ENCODE data around the gene ZNF93.
"Not testable (repeated sequence)": the region's sequence is repeated elsewhere in the genome, so short reads cannot be mapped to it uniquely, and the experiment has no call there.

ZNF93 gene

DNA sequence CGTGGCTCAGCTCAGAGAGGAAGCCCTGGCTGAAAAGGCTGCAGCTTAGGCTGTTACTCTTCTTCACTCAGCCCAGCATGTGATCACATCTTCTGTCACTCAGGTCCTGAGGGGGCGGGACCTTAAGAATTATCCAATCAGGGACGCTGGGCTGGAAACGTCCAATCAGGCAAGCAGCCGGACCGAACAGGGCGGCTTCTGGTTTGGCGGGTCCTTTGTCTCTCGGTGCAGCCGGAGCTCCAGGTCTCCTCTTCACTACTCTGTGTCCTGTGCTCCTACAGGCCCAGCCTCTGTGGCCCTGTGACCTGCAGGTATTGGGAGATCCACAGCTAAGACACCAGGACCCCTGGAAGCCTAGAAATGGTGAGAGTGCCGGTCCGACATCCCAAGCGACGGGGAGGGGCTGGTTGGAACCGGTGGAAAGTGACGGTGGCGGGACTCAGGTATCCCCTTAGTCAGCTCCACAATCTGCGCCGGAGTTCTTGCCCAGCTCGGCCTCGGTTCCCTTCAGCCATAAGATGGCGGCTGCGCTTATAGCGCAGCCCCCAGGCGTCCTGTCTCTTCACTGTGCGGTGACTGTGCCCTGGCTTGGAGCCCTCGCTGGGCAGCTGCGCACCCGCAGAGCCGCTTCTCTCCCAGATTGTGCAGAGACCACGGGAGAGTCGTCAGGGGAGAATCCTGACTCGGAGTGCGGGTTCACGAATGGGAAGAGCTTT is at the start of gene ZNF93:
Gene ZNF93 (plus strand): TSS at position 218 of the 716 bp plus-strand sequence. CDS start 143 bp downstream, at position 361.
- peak; percentile 67 to 79 for DNase-seq (ENCODE audit: low read depth in 1 of 2, low spot score in 1 of 2)

DNA sequence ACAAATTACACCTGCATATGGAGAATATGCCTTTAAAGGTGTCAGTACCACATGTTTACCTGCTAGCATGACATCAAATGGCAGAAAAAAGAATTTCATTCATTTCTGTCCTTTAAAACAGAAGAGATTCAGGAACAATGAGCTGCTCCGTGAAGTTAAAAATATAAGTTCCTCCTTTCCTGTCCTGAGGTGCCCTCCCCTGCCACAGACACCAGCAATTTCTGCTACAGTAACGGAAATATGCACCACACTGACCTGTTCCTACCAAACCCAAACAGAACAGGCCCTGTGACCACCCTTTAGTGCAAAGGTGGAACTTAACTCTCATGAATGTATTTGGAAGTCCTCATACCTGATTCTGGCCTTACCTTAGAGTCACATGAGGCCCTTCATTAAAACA is 49.0 kb upstream of the ZNF93 start:
- not testable (repeated sequence) for DNase-seq (ENCODE audit: low read depth in 1 of 2, low spot score in 1 of 2)

DNA sequence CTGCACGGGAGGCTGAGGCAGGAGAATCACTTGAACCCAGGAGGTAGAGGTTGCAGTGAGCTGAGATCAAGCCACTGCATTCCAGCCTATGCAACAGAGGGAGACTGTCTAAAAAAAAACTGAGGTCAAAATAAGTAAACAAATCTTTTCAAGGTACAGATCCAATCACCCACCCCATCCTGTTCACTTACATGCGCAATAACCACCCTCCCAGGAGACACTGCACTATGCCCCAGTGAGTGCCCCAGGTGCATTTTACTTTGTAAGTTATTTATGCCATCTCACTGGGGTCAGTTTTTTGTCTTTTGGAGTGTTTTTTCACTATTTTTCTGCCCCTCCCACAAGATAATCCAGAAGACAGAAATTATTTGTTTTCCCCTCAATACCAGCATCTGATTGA is 42.0 kb upstream of the ZNF93 start:
- DNase-seq (ENCODE audit: low read depth in 1 of 2, low spot score in 1 of 2): no peak

DNA sequence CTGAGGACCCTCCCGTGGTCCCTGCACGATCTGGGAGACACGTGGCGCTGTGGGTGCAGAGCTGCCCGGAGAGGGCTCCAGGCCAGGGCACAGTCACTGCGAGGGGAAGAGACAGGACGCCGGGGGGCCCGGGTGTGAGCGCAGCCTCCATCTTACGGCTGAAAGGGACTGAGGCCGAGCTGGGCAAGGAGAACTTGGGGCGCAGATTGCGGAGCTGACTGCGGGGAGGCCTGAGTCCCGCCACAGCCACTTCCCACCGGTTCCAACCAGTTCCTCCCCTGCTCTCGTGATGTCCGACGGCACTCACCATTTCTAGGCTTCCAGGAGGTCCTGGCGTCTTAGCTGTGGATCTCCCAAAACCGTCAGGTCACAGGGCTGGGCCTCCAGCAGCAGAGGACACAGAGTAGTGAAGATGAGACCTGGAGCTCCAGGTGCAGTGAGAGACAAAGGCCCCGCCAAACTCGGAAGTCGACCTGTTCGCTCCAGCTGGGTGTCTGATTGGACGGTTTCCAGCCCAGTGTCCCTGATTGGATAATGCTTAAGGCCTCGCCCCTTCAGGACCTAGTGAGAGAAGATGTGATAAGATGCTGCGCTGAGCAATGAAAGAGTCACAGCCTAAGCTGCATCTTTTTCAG is 39.9 kb upstream of the ZNF93 start:
- DNase-seq (ENCODE audit: low read depth in 1 of 2, low spot score in 1 of 2): peak in 1 of 2 donors; percentile 37

DNA sequence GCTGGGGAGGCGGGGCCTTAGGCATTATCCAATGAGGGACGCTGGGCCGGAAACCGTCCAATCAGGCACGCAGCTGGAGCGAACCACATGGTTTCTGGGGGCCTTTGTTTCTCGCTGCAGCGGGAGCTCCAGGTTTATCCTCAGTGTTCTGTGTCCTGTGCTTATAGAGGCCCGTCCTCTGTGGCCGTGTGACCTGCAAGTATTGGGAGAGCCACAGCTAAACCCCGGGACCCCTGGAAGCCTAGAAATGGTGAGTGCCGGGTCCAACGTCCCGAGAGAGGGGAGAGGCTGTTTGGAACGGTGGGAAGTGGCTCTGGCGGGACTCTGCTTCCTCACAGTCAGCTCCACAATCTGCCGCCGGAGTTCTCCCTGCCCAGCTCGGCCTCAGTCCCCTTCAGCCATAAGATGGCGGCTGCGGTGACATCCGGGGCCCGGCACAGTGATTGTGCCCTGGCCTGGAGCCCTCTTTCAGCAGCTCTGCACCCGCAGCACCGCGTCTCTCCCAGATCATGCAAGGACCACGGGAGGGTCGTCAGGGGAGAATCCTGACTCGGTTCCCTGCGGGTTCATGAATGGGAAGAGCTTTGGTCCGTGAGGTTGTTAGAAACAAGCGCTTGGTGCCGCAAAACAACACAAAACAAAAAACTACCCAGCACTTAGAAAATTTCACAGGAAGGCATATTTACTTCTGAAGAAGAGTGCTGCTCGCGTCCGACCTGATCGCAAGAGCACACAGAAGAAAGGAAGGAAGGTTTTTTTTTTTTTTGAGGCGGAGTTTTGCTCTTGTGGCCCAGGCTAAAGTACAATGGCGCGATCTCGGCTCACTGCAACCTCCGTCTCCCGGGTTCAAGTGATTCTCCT is 34.8 kb upstream of the ZNF93 start, which contains the start of gene ZNF253:
Gene ZNF253 (plus strand): TSS at position 133 of the 861 bp plus-strand sequence. CDS start 115 bp downstream, at position 248.
- peak; percentile 88 to 90 for DNase-seq (ENCODE audit: low read depth in 1 of 2, low spot score in 1 of 2)

DNA sequence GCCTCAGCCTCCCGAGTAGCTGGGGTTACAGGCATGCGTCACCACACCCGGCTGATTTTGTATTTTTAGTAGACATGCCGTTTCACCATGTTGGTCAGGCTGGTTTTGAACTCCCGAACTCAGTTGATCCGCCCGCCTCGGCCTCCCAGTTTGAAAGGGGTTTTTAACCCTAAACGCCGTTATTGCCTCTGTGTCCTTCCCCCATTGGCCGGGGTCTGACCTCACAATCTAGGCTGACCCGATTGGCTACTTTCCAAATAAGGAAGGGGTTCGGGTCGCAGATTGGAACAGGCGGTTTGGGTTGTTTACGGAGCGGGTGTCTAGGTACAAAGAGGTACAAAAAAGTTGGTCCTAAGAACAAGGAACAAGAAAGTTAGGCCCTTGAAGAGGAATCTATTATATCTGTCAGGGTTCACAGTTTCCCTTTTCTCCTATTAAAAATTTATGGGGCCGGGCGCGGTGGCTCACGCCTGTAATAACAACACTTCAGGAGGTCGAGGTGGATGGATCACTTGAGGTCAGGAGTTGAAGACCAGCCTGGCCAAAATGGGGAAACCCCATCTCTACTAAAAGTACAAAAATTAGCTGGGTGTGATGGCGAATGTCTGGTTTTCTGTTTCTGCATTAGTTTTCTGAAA is 34.0 kb upstream of the ZNF93 start:
- peak; percentile 4 to 14 for DNase-seq (ENCODE audit: low read depth in 1 of 2, low spot score in 1 of 2)

DNA sequence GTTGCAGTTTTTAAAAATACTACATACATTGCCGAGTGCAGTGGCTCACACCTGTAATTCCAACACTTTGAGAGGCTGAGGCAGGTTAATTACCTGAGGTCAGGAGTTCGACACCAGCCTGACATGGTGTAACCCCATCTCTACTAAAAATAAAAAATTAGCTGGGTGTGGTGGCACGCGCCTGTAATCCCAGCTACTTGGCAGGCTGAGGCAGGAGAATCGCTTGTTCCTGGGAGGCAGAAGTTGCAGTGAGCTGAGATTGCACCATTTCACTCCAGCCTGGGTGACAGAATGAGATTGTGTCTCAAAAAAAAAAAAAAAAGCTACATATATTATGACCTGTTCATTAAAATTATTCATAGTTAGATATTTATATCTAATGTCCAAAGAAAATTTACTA is 30.7 kb upstream of the ZNF93 start:
- not testable (repeated sequence) for DNase-seq (ENCODE audit: low read depth in 1 of 2, low spot score in 1 of 2)

DNA sequence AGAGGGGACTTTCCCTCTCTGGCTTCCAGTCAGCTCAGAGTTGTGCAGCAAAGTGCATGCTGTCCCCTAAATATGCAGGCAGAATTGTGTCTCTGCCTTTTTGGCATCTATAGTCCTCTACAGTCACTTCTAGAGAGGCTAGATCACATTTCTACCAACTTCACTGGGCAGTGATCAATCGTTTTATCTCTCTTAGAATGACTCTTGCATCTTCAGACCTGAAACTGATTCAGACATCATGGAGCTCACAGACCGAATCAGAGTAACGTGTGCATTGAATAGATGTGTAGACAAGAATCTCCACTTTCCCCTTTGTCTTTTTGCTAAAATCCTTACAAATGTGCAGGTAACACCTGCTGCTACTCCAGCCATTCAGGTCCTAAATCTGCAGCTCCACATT is 28.8 kb upstream of the ZNF93 start:
- no peak for DNase-seq (ENCODE audit: low read depth in 1 of 2, low spot score in 1 of 2)

DNA sequence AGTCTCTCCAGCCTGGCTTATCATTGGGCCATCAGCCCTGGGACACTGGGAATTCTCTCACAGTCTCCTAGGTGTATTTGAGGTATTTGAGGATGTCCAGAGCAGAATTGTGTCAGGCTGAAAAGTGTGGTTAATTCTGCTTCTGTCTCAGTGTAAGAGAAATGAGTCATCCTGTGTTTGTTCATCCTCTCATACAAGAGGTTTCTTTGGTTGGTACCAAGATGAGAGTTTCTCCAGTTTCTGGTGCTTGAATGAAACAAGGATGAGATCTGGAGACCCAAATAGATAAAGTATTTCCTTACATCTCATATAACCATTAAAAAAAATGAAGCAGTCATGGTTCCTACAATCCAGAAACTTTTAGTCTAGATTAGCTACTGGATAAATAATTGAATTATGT is 27.4 kb upstream of the ZNF93 start:
- DNase-seq (ENCODE audit: low read depth in 1 of 2, low spot score in 1 of 2): no peak

DNA sequence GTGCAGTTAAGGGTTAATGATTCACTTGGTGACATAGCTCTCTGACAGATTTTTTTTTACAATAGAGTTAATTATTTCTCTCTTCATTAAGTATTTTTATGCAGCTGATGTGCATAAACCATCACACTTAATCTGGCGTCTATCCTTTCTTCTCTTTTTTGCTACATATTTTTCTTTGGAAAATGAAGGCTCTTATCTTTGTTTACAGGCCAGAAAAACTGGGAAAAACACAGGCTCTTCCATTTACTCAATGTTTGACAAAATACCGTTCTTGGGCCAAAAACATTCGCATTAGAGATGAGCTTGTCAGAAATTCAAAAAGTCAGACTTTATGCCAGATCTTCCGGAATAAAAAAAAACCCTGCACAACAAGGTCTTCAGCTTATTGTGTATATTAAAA is 23.0 kb upstream of the ZNF93 start:
- DNase-seq (ENCODE audit: low read depth in 1 of 2, low spot score in 1 of 2): no peak

DNA sequence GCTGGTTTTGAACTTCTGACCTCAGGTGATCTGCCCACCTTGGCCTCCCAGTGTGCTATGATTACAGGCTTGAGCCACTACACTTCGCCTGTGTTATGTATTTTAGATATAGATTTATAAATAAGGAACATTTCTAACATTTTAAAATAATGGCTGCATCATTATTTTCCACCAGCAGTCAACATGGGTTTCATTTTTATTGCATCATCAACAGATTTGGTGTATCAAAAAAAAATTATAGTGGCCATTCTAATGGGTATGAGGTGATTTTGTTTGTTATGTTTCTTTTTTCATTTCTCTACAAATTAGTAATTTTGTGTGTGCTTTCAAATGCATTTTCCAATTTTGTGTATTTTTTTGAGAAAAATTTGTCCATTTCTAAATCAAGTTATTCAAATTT is 16.2 kb upstream of the ZNF93 start:
- no peak for DNase-seq (ENCODE audit: low read depth in 1 of 2, low spot score in 1 of 2)

DNA sequence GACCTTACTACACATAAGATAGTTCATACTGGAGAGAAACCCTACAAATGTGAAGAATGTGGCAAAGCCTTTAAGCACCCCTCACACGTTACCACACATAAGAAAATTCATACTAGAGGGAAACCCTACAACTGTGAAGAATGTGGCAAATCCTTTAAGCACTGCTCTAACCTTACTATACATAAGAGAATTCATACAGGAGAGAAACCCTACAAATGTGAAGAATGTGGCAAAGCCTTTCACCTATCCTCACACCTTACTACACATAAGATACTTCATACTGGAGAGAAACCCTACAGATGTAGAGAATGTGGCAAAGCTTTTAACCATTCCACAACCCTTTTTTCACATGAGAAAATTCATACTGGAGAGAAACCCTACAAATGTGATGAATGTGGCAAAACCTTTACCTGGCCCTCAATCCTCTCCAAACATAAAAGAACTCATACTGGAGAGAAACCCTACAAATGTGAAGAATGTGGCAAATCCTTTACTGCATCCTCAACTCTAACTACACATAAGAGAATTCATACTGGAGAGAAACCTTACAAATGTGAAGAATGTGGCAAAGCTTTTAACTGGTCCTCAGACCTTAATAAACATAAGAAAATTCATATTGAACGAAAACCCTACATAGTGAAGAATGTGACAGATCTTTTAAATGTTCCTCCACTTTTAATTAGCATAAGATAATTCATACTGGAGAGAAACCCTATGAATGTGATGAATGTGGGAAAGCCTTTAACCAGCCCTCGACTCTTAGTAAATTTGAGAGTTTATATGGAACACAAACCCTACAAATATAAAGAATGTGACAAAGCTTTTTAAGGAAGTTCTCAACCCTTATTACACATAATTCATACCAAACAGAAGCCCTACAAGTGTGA is 8.4 kb upstream of the ZNF93 start:
- not testable (repeated sequence) for DNase-seq (ENCODE audit: low read depth in 1 of 2, low spot score in 1 of 2)

DNA sequence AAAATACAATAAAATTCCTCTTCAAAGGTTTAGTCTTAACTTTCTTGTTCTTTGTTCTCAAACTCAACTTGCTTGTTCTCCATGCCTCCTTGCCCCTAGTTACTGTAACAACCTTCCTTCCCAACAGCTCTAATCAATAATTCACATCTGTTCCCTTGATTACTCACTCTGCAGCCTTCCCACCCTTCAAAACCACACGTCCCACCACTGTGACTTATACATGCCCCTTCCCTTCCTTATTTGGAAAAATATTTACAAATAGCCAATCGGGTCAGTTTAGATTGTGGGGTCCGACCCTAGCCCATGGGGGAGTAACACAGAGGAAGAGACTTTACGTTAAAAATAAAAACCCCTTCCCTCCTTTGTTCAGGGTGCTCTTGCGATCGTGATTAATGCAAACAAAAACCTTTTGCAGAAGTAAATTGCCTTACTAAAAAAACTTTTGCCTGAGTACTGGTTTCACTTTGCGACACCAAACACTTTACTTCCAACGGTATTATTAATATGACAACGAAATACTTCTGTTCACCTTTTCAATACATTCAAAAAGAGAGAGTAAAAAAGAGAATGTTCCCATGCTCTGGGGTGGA is 512 bp upstream of the ZNF93 start:
- no peak for DNase-seq (ENCODE audit: low read depth in 1 of 2, low spot score in 1 of 2)

DNA sequence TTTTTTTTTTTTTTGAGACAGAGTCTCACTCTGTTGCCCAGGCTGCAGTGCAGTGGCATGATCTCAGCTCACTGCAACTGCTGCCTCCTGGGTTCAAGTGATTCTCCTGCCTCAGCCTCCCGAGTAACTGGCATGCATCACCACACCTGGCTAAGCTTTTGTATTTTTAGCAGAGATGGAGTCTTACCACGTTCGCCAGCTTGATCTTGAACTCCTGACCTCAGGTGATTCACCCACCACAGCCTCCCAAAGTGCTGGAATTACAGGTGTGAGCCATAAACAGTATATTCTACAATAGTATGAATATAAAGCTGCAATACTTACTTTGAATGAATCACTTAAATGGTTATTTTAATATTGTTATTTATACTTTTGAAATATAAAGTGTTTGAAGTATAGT is 6.8 kb downstream of the ZNF93 start:
- DNase-seq (ENCODE audit: low read depth in 1 of 2, low spot score in 1 of 2): not testable (repeated sequence)

DNA sequence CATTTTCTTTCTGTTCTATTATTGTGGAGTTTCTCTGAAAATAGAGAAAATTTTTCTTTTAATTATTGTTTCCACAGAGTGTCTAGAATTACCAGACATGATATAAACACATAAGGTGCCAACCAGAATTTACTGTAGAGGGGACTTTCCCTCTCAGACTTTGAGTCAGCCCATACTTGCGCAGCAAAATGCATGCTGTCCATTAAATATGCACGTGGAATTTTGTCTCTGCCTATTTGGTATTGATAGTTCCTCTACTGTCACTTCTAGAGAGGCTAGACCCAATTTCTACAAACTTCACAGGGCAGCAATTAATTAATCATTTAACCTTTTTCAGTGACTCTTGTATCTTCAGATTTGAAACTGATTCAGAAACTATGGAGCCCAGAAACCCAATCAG is 8.9 kb downstream of the ZNF93 start:
- no peak for DNase-seq (ENCODE audit: low read depth in 1 of 2, low spot score in 1 of 2)

DNA sequence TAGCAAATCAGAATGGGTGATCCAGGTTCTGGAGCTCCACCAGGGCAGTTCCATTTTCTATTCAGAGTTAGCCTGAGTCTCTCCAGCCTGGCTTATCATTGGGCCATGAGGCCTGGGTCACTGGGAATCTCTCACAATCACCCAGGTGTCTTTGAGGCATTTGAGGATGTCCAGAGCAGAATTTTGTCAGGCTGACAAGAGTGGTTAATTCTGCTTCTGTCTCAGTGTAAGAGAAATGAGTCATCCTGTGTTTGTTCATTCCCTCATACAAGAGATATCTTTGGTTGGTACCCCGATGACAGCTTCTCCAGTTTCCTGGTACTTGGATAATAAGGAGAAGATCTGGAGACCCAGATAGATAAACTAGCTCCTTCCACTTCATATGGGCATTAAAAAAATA is 10.4 kb downstream of the ZNF93 start:
- no peak for DNase-seq (ENCODE audit: low read depth in 1 of 2, low spot score in 1 of 2)

DNA sequence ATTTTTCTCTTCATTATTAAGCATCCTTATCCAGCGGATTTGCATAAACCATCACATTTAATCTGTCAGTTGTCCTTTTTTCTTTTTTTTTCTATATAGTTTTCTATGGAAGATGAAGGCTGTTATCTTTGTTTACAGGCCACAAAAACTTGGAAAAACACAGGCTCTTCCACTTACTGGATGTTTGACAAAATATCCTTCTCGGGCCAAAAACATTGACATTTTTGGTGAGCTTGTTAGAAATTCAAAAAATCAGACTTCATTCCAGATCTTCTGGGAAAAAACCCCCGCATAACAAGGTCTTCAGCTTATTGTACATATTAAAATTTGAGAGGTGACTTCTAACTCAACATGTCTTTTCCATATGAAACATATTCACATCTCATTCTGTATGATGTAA is 13.8 kb downstream of the ZNF93 start:
- DNase-seq (ENCODE audit: low read depth in 1 of 2, low spot score in 1 of 2): no peak

DNA sequence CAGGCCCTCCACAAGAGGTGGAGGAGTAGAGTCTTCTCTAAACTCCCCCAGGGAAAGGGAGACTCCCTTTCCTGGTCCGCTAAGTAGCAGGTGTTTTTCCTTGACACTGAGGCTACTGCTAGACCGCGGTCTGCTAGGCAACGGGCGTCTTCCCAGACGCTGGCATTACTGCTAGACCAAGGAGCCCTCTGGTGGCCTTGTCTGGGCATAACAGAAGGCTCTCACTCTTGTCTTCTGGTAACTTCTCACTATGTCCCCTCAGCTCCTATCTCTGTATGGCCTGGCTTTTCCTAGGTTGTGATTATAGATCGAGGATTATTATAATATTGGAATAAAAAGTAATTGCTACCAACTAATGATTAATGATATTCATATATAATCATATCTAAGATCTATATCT is 29.7 kb downstream of the ZNF93 start:
- peak in 1 of 2 donors; percentile 4 for DNase-seq (ENCODE audit: low read depth in 1 of 2, low spot score in 1 of 2)

DNA sequence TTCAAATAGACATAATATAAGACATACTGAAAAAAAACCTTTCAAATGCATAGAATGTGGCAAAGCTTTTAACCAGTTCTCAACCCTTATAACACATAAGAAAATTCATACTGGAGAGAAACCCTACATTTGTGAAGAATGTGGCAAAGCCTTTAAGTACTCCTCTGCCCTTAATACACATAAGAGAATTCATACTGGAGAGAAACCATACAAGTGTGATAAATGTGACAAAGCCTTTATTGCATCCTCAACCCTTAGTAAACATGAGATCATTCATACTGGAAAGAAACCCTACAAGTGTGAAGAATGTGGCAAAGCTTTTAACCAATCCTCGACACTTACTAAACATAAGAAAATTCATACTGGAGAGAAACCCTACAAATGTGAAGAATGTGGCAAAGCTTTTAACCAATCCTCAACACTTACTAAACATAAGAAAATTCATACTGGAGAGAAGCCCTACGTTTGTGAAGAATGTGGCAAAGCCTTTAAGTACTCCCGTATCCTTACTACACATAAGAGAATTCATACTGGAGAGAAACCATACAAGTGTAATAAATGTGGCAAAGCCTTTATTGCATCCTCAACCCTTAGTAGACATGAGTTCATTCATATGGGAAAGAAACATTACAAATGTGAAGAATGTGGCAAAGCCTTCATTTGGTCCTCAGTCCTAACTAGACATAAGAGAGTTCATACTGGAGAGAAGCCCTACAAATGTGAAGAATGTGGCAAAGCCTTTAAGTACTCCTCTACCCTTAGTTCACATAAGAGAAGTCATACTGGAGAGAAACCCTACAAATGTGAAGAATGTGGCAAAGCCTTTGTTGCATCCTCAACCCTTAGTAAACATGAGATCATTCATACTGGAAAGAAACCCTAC is 32.9 kb downstream of the ZNF93 start:
- DNase-seq (ENCODE audit: low read depth in 1 of 2, low spot score in 1 of 2): not testable (repeated sequence)

Measured in activated T-helper 1 cell treated with anti-CD3 and anti-CD28 coated beads, Interleukin-2, amount 50 U/mL, for 16 hours (primary cell).